Glutamatergic neuron (in vitro differentiated cells): ENCODE measurements around the gene THADA. TPM values are rescaled to one million over a fixed set of nuclear protein-coding genes. Genes with fewer than 3 reads are reported as not detected.

Source experiments
- DNase-seq: peaks from one replicate; pipeline ENCODE4 v3.0.0; 2022
- H3K27ac Mint-ChIP-seq: one replicate; pipeline ENCODE4 v1.8.0; 2020; ENCODE audit warnings: mild to moderate bottlenecking, mixed read lengths, inconsistent platforms; ENCODE audit not compliant: unreplicated experiment
- H3K27me3 Mint-ChIP-seq: one replicate; pipeline ENCODE4 v1.8.0; 2020; ENCODE audit warnings: mild to moderate bottlenecking, moderate library complexity, mixed read lengths, inconsistent platforms; ENCODE audit not compliant: unreplicated experiment
- H3K36me3 Mint-ChIP-seq: one replicate; pipeline ENCODE4 v1.8.0; 2020; ENCODE audit warnings: mild to moderate bottlenecking, mixed read lengths, inconsistent platforms; ENCODE audit not compliant: unreplicated experiment
- H3K4me1 Mint-ChIP-seq: one replicate; pipeline ENCODE4 v1.8.0; 2020; ENCODE audit warnings: mild to moderate bottlenecking, low read depth, mixed read lengths, inconsistent platforms; ENCODE audit not compliant: unreplicated experiment
- H3K4me3 Mint-ChIP-seq: one replicate; pipeline ENCODE4 v1.8.0; 2020; ENCODE audit warnings: mild to moderate bottlenecking, mixed read lengths, inconsistent platforms; ENCODE audit not compliant: unreplicated experiment
- H3K9me3 Mint-ChIP-seq: one replicate; pipeline ENCODE4 v1.8.0; 2020; ENCODE audit warnings: mild to moderate bottlenecking, moderate library complexity, mixed read lengths, inconsistent platforms; ENCODE audit not compliant: unreplicated experiment
- CTCF ChIP-seq: fragments of 200-600 bp; sonication (generic); IDR thresholded peaks from one replicate; pipeline ENCODE4 v1.5.0; 2021; ENCODE audit not compliant: partially characterized antibody, unreplicated experiment
- total RNA-seq: library from RNA; stranded (reverse); fragmentation: NEBNext Ultra II Directional; extraction: Animal tissue kit (Norgen Biotek cat#: 25700); gene quantifications from one replicate; pipeline ENCODE4 v1.2.1, GENCODE V29; 2021; ENCODE audit not compliant: unreplicated experiment

The THADA gene
- total RNA-seq, 1 donor from 2014 or later = 15.0 TPM

GRCh38 chr2:43462866-43463641 lies 132.8 kb downstream of the THADA start:
- H3K27me3 Mint-ChIP-seq = no peaks in the 10 kb centered on the region
- H3K27ac Mint-ChIP-seq = no peak overlapping the region
- no peak for TF ChIP-seq CTCF
- no peak for DNase-seq
- H3K9me3 Mint-ChIP-seq = no peaks in the 10 kb centered on the region
- no peak overlapping the region for H3K4me3 Mint-ChIP-seq
- no peaks in the 10 kb centered on the region for H3K4me1 Mint-ChIP-seq
- no peaks in the 10 kb centered on the region for H3K36me3 Mint-ChIP-seq

GRCh38 chr2:43461453-43462073 lies 134.3 kb downstream of the THADA start:
- no peak overlapping the region for H3K4me3 Mint-ChIP-seq
- no peak overlapping the region for H3K27ac Mint-ChIP-seq

GRCh38 chr2:43460611-43461365 lies 135.1 kb downstream of the THADA start:
- Mint-ChIP-seq H3K36me3 (no peaks in the 10 kb centered on the region), H3K4me1 (no peaks in the 10 kb centered on the region), H3K27me3 (no peaks in the 10 kb centered on the region), H3K27ac (no peak overlapping the region), H3K9me3 (no peaks in the 10 kb centered on the region), H3K4me3 (no peak overlapping the region)
- DNase-seq = no peak
- no peak for TF ChIP-seq CTCF

More at GRCh38 chr2:43461453-43462073, 134.3 kb downstream of the THADA start:
- no peak for TF ChIP-seq CTCF
- no peaks in the 10 kb centered on the region for H3K4me1 Mint-ChIP-seq
- DNase-seq = no peak
- no peaks in the 10 kb centered on the region for H3K9me3 Mint-ChIP-seq
- no peaks in the 10 kb centered on the region for H3K36me3 Mint-ChIP-seq
- no peaks in the 10 kb centered on the region for H3K27me3 Mint-ChIP-seq

GRCh38 chr2:43460174-43460546 lies 135.7 kb downstream of the THADA start:
- H3K4me3 Mint-ChIP-seq = no peak overlapping the region
- TF ChIP-seq CTCF = no peak
- H3K36me3 Mint-ChIP-seq = no peaks in the 10 kb centered on the region
- no peak overlapping the region for H3K27ac Mint-ChIP-seq
- no peaks in the 10 kb centered on the region for H3K27me3 Mint-ChIP-seq
- no peak for DNase-seq
- H3K9me3 Mint-ChIP-seq = no peaks in the 10 kb centered on the region
- H3K4me1 Mint-ChIP-seq = no peaks in the 10 kb centered on the region
